Kidney (tissue), 14 donors: ENCODE results near the gene B3GNT3. TPM values are rescaled to one million over a fixed set of nuclear protein-coding genes. Genes with fewer than 3 reads are reported as not detected.

Experiments used
- DNase-seq, 5 donors: peaks; one replicate each; pipeline ENCODE4 v3.0.0-alpha.2; 2013 to 2020
- FAIRE-seq: peaks from 2 replicates; lab custom pipeline; 2012; peaks lifted over from hg19 to GRCh38; lab: Jason Lieb, UNC
- H3K27ac ChIP-seq, 2 donors: one replicate each; pipeline ENCODE4 v1.7.0; 2013; ENCODE audit warnings: low read depth in 2 of 2, low read length in 2 of 2, inconsistent platforms in 1 of 2
- H3K27me3 ChIP-seq: one replicate; pipeline ENCODE4 v1.7.1; 2013; ENCODE audit warnings: low read length, inconsistent platforms; ENCODE audit not compliant: control insufficient read depth, insufficient read depth
- H3K36me3 ChIP-seq, 3 donors: one replicate each; pipeline versions ENCODE4 v1.7.0 to v1.7.1; 2013; ENCODE audit warnings: low read length in 3 of 3, control low read depth in 1 of 3, inconsistent platforms in 1 of 3; ENCODE audit not compliant: insufficient read depth in 3 of 3, control insufficient read depth in 2 of 3
- H3K4me1 ChIP-seq, 3 donors: one replicate each; pipeline versions ENCODE4 v1.7.0 to v1.7.1; 2013; ENCODE audit warnings: low read length in 3 of 3, inconsistent platforms in 1 of 3, low read depth in 1 of 3; ENCODE audit not compliant: control insufficient read depth in 2 of 3, insufficient read depth in 2 of 3
- H3K4me3 ChIP-seq, 3 donors: one replicate each; pipeline versions ENCODE4 v1.7.0 to v1.8.1; 2013; ENCODE audit warnings: low read length in 3 of 3, control low read depth in 1 of 3, inconsistent platforms in 1 of 3
- H3K9ac ChIP-seq, 3 donors: one replicate each; pipeline versions ENCODE4 v1.7.0 to v1.7.1; 2013; ENCODE audit warnings: low read length in 3 of 3, control low read depth in 1 of 3, inconsistent platforms in 1 of 3
- H3K9me3 ChIP-seq, 3 donors: one replicate each; pipeline versions ENCODE4 v1.7.0 to v1.7.1; 2013; ENCODE audit warnings: low read length in 3 of 3, control low read depth in 1 of 3, inconsistent platforms in 1 of 3; ENCODE audit not compliant: control insufficient read depth in 2 of 3, insufficient read depth in 1 of 3
- intact Hi-C: fragments of 100-400 bp; cut with DNase I; formaldehyde crosslinking; loops from one replicate; pipeline ENCODE4 v1.11.1; 2022
- polyA plus RNA-seq: library from polyadenylated mRNA; stranded (reverse); fragments of 350-450 nt; fragmentation: Illumina TruSeq; extraction: RNeasy Lipid Tissue Mini Kit (QIAGEN cat#74804); gene quantifications from one replicate; pipeline ENCODE4 v1.2.3, GENCODE V29; 2014; ENCODE audit warnings: low read depth, low replicate concordance; ENCODE audit not compliant: insufficient read depth
- total RNA-seq: library from RNA; stranded (reverse); fragmentation: NEBNext Ultra II Directional; extraction: Animal tissue kit (Norgen Biotek cat#: 25700); gene quantifications from one replicate; pipeline ENCODE4 v1.2.1, GENCODE V29; 2021
- TF ChIP-seq, protein P1 (sequence below): IDR thresholded peaks from 3 replicates; pipeline ENCODE4 v1.5.1; 2012; ENCODE audit warnings: mild to moderate bottlenecking, moderate library complexity, borderline replicate concordance; ENCODE audit not compliant: insufficient read depth; ENCODE audit errors: extremely low read depth
- donor health status: control.
- donor health status: control.
- donor health status: control.
- donor health status: control.
- donor health status: control.
- donor health status: DM: yes; HTN: yes; CAD: no.
- donor health status: Normal renal cell carcinoma (clear cell type).

Gene B3GNT3
- total and polyA plus RNA-seq, 2 donors from 2014 or later: 2.0 to 36.2 TPM

DNA sequence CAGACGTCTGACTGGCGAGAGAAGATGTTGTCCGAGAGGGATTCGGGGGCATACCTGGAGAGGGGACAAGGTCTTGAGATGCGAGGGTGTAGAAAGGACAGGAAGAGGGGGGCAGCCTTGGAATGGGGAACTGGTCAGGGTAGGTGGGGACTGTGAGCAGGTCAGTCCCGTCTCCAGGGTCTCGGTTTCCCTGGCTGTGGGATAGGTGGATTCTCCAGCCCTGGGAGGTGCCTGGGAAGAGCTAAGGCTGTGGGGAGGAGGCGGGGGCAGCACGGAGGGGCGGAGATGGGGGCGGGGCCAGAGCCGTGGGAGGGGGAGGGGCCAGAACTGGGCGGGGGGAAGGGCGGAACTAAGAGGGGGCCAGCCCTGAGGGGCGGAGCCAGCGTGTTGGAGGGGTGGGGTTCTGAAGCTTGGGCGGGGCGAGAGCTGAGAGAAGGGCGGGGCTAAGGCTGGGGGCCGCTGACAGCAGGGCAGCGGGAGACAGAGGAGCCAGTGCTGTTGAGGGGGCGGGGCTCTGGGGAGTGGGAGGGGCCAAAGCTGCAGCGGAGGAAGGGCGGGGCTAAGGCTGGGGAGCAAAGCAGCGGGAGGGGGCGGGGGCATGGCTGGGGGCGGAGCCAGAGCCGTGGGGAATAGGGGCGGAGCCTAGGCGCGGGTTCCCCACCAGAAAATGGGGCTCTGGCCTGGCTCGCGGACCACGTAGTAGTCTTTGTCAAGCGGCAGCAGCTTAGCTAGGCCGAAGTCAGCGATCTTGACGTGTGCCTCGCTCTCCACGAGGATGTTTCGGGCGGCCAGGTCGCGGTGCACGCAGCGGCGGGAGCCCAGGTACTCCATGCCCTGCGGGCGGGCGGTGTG, 35.9 kb downstream of the B3GNT3 start:
- TF ChIP-seq, protein P1, sequence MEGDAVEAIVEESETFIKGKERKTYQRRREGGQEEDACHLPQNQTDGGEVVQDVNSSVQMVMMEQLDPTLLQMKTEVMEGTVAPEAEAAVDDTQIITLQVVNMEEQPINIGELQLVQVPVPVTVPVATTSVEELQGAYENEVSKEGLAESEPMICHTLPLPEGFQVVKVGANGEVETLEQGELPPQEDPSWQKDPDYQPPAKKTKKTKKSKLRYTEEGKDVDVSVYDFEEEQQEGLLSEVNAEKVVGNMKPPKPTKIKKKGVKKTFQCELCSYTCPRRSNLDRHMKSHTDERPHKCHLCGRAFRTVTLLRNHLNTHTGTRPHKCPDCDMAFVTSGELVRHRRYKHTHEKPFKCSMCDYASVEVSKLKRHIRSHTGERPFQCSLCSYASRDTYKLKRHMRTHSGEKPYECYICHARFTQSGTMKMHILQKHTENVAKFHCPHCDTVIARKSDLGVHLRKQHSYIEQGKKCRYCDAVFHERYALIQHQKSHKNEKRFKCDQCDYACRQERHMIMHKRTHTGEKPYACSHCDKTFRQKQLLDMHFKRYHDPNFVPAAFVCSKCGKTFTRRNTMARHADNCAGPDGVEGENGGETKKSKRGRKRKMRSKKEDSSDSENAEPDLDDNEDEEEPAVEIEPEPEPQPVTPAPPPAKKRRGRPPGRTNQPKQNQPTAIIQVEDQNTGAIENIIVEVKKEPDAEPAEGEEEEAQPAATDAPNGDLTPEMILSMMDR: no peak
- FAIRE-seq (no peak), DNase-seq (peak; percentile 87 to 95 (median 94))
- intact Hi-C loops: no loop called here
- H3K4me3 ChIP-seq: peak overlapping the region in 1 of 3 donors; percentile 49
- H3K4me1 ChIP-seq: no peaks in the 10 kb centered on the region
- no peaks in the 10 kb centered on the region for H3K27me3 ChIP-seq
- H3K36me3 ChIP-seq: no peaks in the 10 kb centered on the region
- no peaks in the 10 kb centered on the region for H3K9me3 ChIP-seq
- peak overlapping the region in 1 of 2 donors; percentile 28 for H3K27ac ChIP-seq
- H3K9ac ChIP-seq: no peak overlapping the region

DNA sequence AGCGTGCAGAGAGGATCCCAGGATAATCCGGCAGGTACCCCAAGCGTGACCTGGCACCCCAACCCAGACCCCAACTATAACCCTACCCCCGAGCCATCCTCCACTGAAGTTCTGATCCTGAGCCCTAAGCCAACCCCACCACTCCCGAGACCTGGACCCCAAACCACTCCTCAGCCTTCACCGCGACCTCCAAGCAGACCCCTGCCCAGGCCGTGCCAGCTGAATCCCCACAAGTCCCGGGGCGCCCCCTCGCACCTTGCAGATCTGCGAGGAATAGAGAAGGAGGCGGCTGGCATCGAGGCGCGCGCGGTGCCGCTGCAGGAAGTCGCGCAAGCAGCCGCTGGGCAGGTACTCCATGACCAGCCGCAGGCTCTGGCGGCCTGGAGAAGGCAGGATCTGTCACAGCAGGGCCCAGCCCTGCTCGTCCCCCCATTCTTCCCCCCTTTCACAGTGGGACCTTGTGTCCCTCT, 36.5 kb downstream of the B3GNT3 start:
- intact Hi-C loops: no loop called here
- Histone ChIP-seq H3K4me3 (no peak overlapping the region), H3K27me3 (no peaks in the 10 kb centered on the region), H3K9me3 (no peaks in the 10 kb centered on the region), H3K36me3 (no peaks in the 10 kb centered on the region), H3K27ac (no peak overlapping the region), H3K9ac (no peak overlapping the region), H3K4me1 (no peaks in the 10 kb centered on the region)
- TF ChIP-seq, protein P1: no peak
- no peak for FAIRE-seq
- DNase-seq: peak in 2 of 5 donors; percentile 16 to 80

DNA sequence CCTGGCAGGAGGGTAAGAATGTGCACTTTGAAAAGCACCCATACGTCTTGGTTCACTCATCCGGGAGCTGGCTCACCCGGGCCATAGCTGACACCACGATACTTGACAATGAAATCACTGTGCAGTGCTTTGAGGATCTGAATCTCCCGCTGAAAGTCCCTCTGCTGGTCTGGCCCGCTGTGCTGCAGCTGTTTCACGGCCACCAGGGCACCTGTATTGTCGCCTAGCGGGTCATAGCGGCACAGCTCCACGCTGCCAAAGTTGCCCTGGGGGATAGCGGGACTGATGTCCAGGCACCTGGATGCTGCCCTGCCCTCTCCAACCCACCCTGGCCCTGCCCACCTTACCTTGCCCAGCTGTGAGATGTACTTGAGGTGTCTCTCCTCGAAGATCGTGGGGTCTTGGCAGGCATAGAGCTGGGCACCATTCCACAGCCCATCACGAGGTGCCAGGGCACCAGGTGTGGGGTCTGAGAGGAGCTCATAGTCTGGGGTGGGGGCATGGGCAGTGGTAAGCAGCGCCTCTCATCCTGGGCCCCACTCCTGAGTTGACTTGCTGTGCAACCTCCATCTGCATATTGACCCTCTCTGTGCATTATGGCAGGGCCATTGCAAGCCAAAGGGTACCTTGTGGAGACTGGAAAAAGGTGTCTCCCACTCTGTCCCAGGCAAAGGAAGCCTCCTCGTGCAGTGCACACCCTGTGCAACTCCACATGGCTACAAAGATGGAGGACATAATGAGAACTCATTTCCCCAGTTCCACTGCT, 37.7 kb downstream of the B3GNT3 start:
- Histone ChIP-seq H3K4me3 (no peak overlapping the region), H3K9ac (no peak overlapping the region), H3K27ac (no peak overlapping the region), H3K9me3 (no peaks in the 10 kb centered on the region), H3K36me3 (no peaks in the 10 kb centered on the region), H3K27me3 (no peaks in the 10 kb centered on the region), H3K4me1 (no peaks in the 10 kb centered on the region)
- intact Hi-C loops: no loop called here
- TF ChIP-seq, protein P1: no peak
- no peak for DNase-seq
- no peak for FAIRE-seq
